Measurements from ENCODE around the gene ZCCHC14. TPM values are rescaled to one million over a fixed set of nuclear protein-coding genes. Genes with fewer than 3 reads are reported as not detected.
A peak's percentile ranks its signal among the peaks of the same experiment; 100 is the strongest.

The ZCCHC14 gene
- total RNA-seq, 1 experiment from 2014 or later = 37.8 TPM

GRCh38 chr16:87489434-87490045, 3.3 kb downstream of the ZCCHC14 start:
- CTCF ChIA-PET = interaction anchor here (2.4 kb wide), 1 partner anchor 28 kb away, joined by 10 read pairs; no protein-coding TSS in a partner anchor
- Histone ChIP-seq H3K27ac (ENCODE audit: low read depth, low read length) (no peak overlapping the region), H3K9me2 (ENCODE audit: insufficient read depth) (no peaks in the 10 kb centered on the region), H4K20me1 (ENCODE audit: insufficient read depth) (peaks cover 12% of the 10 kb centered on the region; the same call in 1 of the 2 replicates), H3K9me3 (ENCODE audit: control insufficient read depth in 1 of 2, insufficient read depth in 1 of 2, low read depth in 1 of 2, low read length in 2 of 2) (no peaks in the 10 kb centered on the region), H3K9ac (ENCODE audit: low read length) (no peak overlapping the region), H3K4me2 (ENCODE audit: low read length) (no peak overlapping the region), H3K4me1 (ENCODE audit: control insufficient read depth in 1 of 2, insufficient read depth in 2 of 2, low read length in 2 of 2) (peaks cover 14 to 42% of the 10 kb centered on the region in 2 experiments; a peak in 3 of 4 replicates), H3K79me2 (ENCODE audit: insufficient read depth, low read length) (peaks cover 73% of the 10 kb centered on the region), H3K27me3 (ENCODE audit: insufficient read depth, low read length) (no peaks in the 10 kb centered on the region), H3K36me3 (ENCODE audit: control insufficient read depth in 1 of 2, insufficient read depth in 2 of 2, low read length in 2 of 2) (no peaks in the 10 kb centered on the region; a peak in 1 of 4 replicates), H2AFZ (ENCODE audit: low read depth, low read length, poor library complexity, severe bottlenecking) (no peak overlapping the region), H3K4me3 (replicated peaks in 1 of 2; ENCODE audit: low read depth in 1 of 2, low read length in 2 of 2) (no peak overlapping the region)
- DNase-seq (ENCODE audit: low read depth, low spot score) (no peak), ATAC-seq (no peak)
- TF ChIP-seq SIN3A (IDR thresholded peaks at IDR 0.05; ENCODE audit: low read depth) (no peak), SRF (IDR thresholded peaks at IDR 0.05; ENCODE audit: low read depth) (no peak), YY1 (IDR thresholded peaks at IDR 0.05; ENCODE audit: extremely low read depth, insufficient replicate concordance, low read depth, low read length) (no peak), TCF7L2 (IDR thresholded peaks at IDR 0.05; ENCODE audit: borderline replicate concordance, extremely low read depth, insufficient read depth, insufficient read length) (no peak), MAX (IDR thresholded peaks at IDR 0.05) (no peak), ATF3 (IDR thresholded peaks at IDR 0.05) (no peak), REST (IDR thresholded peaks at IDR 0.05; ENCODE audit: low read depth) (no peak), POLR2AphosphoS5 (IDR thresholded peaks at IDR 0.05; ENCODE audit: low read depth, low read length) (no peak), ZBTB33 (IDR thresholded peaks at IDR 0.05; ENCODE audit: extremely low read depth, insufficient replicate concordance, low read length) (no peak), CEBPB (IDR thresholded peaks at IDR 0.05; ENCODE audit: low read depth) (no peak), ELF1 (IDR thresholded peaks at IDR 0.05; ENCODE audit: borderline replicate concordance, low read depth) (no peak), POLR2A (IDR thresholded peaks at IDR 0.05; ENCODE audit: borderline replicate concordance, extremely low read depth, insufficient read depth, insufficient read length) (no peak), EZH2 (IDR thresholded peaks at IDR 0.05) (no peak), FOSL1 (IDR thresholded peaks at IDR 0.05; ENCODE audit: low read depth) (no peak), CTCF (IDR thresholded peaks at IDR 0.05 in 2 of 3, conservative IDR thresholded peaks at IDR 0.05 in 1 of 3; ENCODE audit: borderline replicate concordance in 1 of 3, insufficient read depth in 1 of 3, low read depth in 2 of 3, low read length in 2 of 3) (no peak), CBX3 (IDR thresholded peaks at IDR 0.05; ENCODE audit: low read depth) (no peak), SP1 (IDR thresholded peaks at IDR 0.05; ENCODE audit: low read depth) (no peak), ZNF274 (IDR thresholded peaks at IDR 0.05; ENCODE audit: low read depth, low read length) (no peak), EZH2phosphoT487 (IDR thresholded peaks at IDR 0.05; ENCODE audit: borderline replicate concordance) (no peak), RAD21 (IDR thresholded peaks at IDR 0.05; ENCODE audit: low read depth) (no peak)
- intact Hi-C loops (cut with micrococcal nuclease) = no loop called here
- POLR2A ChIA-PET = interaction anchor here (1.3 kb wide), 1 partner anchor 19 kb away, joined by 3 read pairs; no protein-coding TSS in a partner anchor
- BruUV-seq (replicated peaks) = TSS peak; percentile 40
- RAD21 ChIA-PET (ENCODE audit: low non-redundant PET in 1 of 2, low total read pairs in 2 of 2, uncharacterized antibody in 2 of 2, unreplicated experiment in 2 of 2) = no interaction called here

All from HCT116 (cell line).